Mesothelial cell of epicardium (in vitro differentiated cells): ENCODE results near the gene DGCR8. TPM values are rescaled to one million over a fixed set of nuclear protein-coding genes. Genes with fewer than 3 reads are reported as not detected.

Source experiments
- DNase-seq, 2 experiments: peaks; one replicate each; pipeline ENCODE4 v3.0.0; 2021; ENCODE audit warnings: low spot score in 2 of 2; ENCODE audit not compliant: unreplicated experiment in 2 of 2
- H3K27ac Mint-ChIP-seq: 2 replicates; pipeline ENCODE4 v1.8.0; 2021; ENCODE audit warnings: mixed read lengths
- H3K27me3 Mint-ChIP-seq: 2 replicates; pipeline ENCODE4 v1.8.0; 2021; ENCODE audit warnings: low read depth, mixed read lengths
- H3K36me3 Mint-ChIP-seq: 2 replicates; pipeline ENCODE4 v1.8.0; 2021; ENCODE audit warnings: mixed read lengths
- H3K4me1 Mint-ChIP-seq: 2 replicates; pipeline ENCODE4 v1.8.0; 2021; ENCODE audit warnings: mixed read lengths
- H3K4me3 Mint-ChIP-seq: 2 replicates; pipeline ENCODE4 v1.8.0; 2021; ENCODE audit warnings: mild to moderate bottlenecking, moderate library complexity, mixed read lengths
- H3K9me3 Mint-ChIP-seq: 2 replicates; pipeline ENCODE4 v1.8.0; 2021; ENCODE audit warnings: mixed read lengths
- CTCF ChIP-seq: fragments of 200-600 bp; sonication (generic); IDR thresholded peaks from one replicate; pipeline ENCODE4 v1.5.0; 2021; ENCODE audit warnings: antibody characterized with exemption; ENCODE audit not compliant: unreplicated experiment
- total RNA-seq: library from RNA; stranded (reverse); gene quantifications from 3 replicates; pipeline ENCODE4 v1.2.1, GENCODE V29; 2021

Gene DGCR8
- total RNA-seq, 1 donor from 2014 or later: 71.5 TPM

GRCh38 chr22:20088263-20088648 lies 8.2 kb downstream of the DGCR8 start:
- no peaks in the 10 kb centered on the region for H3K9me3 Mint-ChIP-seq
- H3K27ac Mint-ChIP-seq: no peak overlapping the region
- no peak for DNase-seq
- peaks cover 46% of the 10 kb centered on the region for H3K36me3 Mint-ChIP-seq
- peaks cover 24% of the 10 kb centered on the region for H3K4me1 Mint-ChIP-seq
- H3K27me3 Mint-ChIP-seq: no peaks in the 10 kb centered on the region
- H3K4me3 Mint-ChIP-seq: no peak overlapping the region
- TF ChIP-seq CTCF: no peak

GRCh38 chr22:20089226-20089976 lies 9.4 kb downstream of the DGCR8 start:
- no peaks in the 10 kb centered on the region for H3K9me3 Mint-ChIP-seq
- peaks cover 58% of the 10 kb centered on the region for H3K36me3 Mint-ChIP-seq
- peaks cover 13% of the 10 kb centered on the region for H3K4me1 Mint-ChIP-seq
- DNase-seq: no peak
- H3K27ac Mint-ChIP-seq: no peak overlapping the region
- TF ChIP-seq CTCF: no peak
- no peak overlapping the region for H3K4me3 Mint-ChIP-seq
- no peaks in the 10 kb centered on the region for H3K27me3 Mint-ChIP-seq

GRCh38 chr22:20089977-20090729 lies 10.1 kb downstream of the DGCR8 start:
- H3K4me3 Mint-ChIP-seq: no peak overlapping the region
- DNase-seq: no peak
- peaks cover 65% of the 10 kb centered on the region for H3K36me3 Mint-ChIP-seq
- H3K27ac Mint-ChIP-seq: no peak overlapping the region
- no peaks in the 10 kb centered on the region for H3K27me3 Mint-ChIP-seq
- no peak for TF ChIP-seq CTCF
- H3K4me1 Mint-ChIP-seq: peaks cover 5% of the 10 kb centered on the region
- H3K9me3 Mint-ChIP-seq: no peaks in the 10 kb centered on the region

- H3K9me3 Mint-ChIP-seq: peaks cover 2% of the 10 kb centered on the region
- no peak for TF ChIP-seq CTCF
- H3K36me3 Mint-ChIP-seq: peaks cover 72% of the 10 kb centered on the region
Measured at GRCh38 chr22:20090730-20091240, 10.7 kb downstream of the DGCR8 start.

GRCh38 chr22:20091690-20092476 lies 11.8 kb downstream of the DGCR8 start:
- Mint-ChIP-seq H3K27me3 (no peaks in the 10 kb centered on the region), H3K36me3 (peaks cover 76% of the 10 kb centered on the region), H3K27ac (no peak overlapping the region), H3K9me3 (peaks cover 11% of the 10 kb centered on the region), H3K4me3 (no peak overlapping the region), H3K4me1 (no peaks in the 10 kb centered on the region)
- no peak for TF ChIP-seq CTCF
- DNase-seq: no peak

More at GRCh38 chr22:20090730-20091240, 10.7 kb downstream of the DGCR8 start:
- DNase-seq: no peak
- Mint-ChIP-seq H3K4me3 (no peak overlapping the region), H3K4me1 (no peaks in the 10 kb centered on the region), H3K27ac (no peak overlapping the region), H3K27me3 (no peaks in the 10 kb centered on the region)
